Measurements from ENCODE around the gene IRX1.

- TF ChIP-seq POLR2A (IDR thresholded peaks at IDR 0.05) (no peak), POLR2AphosphoS5 (IDR thresholded peaks at IDR 0.05; ENCODE audit: insufficient read depth in 1 of 2, low read depth in 1 of 2) (no peak)
- TF ChIP-seq, protein P1, sequence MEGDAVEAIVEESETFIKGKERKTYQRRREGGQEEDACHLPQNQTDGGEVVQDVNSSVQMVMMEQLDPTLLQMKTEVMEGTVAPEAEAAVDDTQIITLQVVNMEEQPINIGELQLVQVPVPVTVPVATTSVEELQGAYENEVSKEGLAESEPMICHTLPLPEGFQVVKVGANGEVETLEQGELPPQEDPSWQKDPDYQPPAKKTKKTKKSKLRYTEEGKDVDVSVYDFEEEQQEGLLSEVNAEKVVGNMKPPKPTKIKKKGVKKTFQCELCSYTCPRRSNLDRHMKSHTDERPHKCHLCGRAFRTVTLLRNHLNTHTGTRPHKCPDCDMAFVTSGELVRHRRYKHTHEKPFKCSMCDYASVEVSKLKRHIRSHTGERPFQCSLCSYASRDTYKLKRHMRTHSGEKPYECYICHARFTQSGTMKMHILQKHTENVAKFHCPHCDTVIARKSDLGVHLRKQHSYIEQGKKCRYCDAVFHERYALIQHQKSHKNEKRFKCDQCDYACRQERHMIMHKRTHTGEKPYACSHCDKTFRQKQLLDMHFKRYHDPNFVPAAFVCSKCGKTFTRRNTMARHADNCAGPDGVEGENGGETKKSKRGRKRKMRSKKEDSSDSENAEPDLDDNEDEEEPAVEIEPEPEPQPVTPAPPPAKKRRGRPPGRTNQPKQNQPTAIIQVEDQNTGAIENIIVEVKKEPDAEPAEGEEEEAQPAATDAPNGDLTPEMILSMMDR (IDR thresholded peaks at IDR 0.05), result no peak
Observed at GRCh38 chr5:3604501-3604900, 8.9 kb downstream of the IRX1 start.
